Activated CD4-positive, alpha-beta memory T cell treated with anti-CD3 and anti-CD28 coated beads for 36 hours (primary cell): ENCODE data around the gene GRID1. TPM values are rescaled to one million over a fixed set of nuclear protein-coding genes. Genes with fewer than 3 reads are reported as not detected.
"Not testable (repeated sequence)": the region's sequence is repeated elsewhere in the genome, so short reads cannot be mapped to it uniquely, and the experiment has no call there.

Experiments used
- CTCF ChIA-PET: fragments of 350-600 bp; sonication (Branson Sonifier 250); formaldehyde crosslinking; loops from one replicate; lab custom pipeline; 2021; ENCODE audit warnings: antibody characterized with exemption, inconsistent platforms; lab: Charles Lee
- POLR2A ChIA-PET: fragments of 350-600 bp; sonication (Branson Sonifier 250); formaldehyde crosslinking; loops from one replicate; lab custom pipeline; 2021; ENCODE audit warnings: antibody characterized with exemption; lab: Charles Lee
- DNase-seq: peaks from one replicate; pipeline ENCODE4 v3.0.0-alpha.2; 2020
- H3K27ac Mint-ChIP-seq: one replicate; pipeline ENCODE4 v1.8.0; 2021; ENCODE audit warnings: mixed read lengths
- H3K27me3 Mint-ChIP-seq: one replicate; pipeline ENCODE4 v1.8.0; 2021; ENCODE audit warnings: mixed read lengths
- H3K36me3 Mint-ChIP-seq: one replicate; pipeline ENCODE4 v1.8.0; 2021; ENCODE audit warnings: mixed read lengths
- H3K4me1 Mint-ChIP-seq: one replicate; pipeline ENCODE4 v1.8.0; 2021; ENCODE audit warnings: low read depth, mixed read lengths
- H3K4me3 Mint-ChIP-seq: one replicate; pipeline ENCODE4 v1.8.0; 2021; ENCODE audit warnings: mild to moderate bottlenecking, mixed read lengths
- H3K9me3 Mint-ChIP-seq: one replicate; pipeline ENCODE4 v1.8.0; 2021; ENCODE audit warnings: mixed read lengths
- intact Hi-C: fragments of 100-400 bp; cut with micrococcal nuclease; formaldehyde crosslinking; loops from one replicate; pipeline ENCODE4 v1.15.1; 2023
- total RNA-seq, 2 experiments: library from RNA; stranded (reverse); gene quantifications; one replicate each; pipeline ENCODE4 v1.2.3, GENCODE V29; 2021

The GRID1 gene
- total RNA-seq, 2 experiments from 2014 or later: not detected

- ChIA-PET POLR2A (no interaction called here), CTCF (no interaction called here)
- H3K27me3 Mint-ChIP-seq: no peaks in the 10 kb centered on the region
- DNase-seq: no peak
- no peaks in the 10 kb centered on the region for H3K36me3 Mint-ChIP-seq
- no peaks in the 10 kb centered on the region for H3K9me3 Mint-ChIP-seq
- no peak overlapping the region for H3K27ac Mint-ChIP-seq
- no peaks in the 10 kb centered on the region for H3K4me1 Mint-ChIP-seq
- intact Hi-C loops: no loop called here
- no peak overlapping the region for H3K4me3 Mint-ChIP-seq
These were observed 188.9 kb downstream of the GRID1 start for GRCh38 chr10:86177537-86178155.

- intact Hi-C loops: no loop called here
- H3K27me3 Mint-ChIP-seq: no peaks in the 10 kb centered on the region
- H3K4me1 Mint-ChIP-seq: no peaks in the 10 kb centered on the region
- no peak overlapping the region for H3K27ac Mint-ChIP-seq
- H3K9me3 Mint-ChIP-seq: no peaks in the 10 kb centered on the region
- ChIA-PET POLR2A (no interaction called here), CTCF (no interaction called here)
- no peaks in the 10 kb centered on the region for H3K36me3 Mint-ChIP-seq
- H3K4me3 Mint-ChIP-seq: no peak overlapping the region
- DNase-seq: no peak
These were observed 189.6 kb downstream of the GRID1 start for GRCh38 chr10:86176850-86177536.

GRCh38 chr10:86175476-86175875 is 191.1 kb downstream of the GRID1 start:
- intact Hi-C loops: not testable (repeated sequence)

GRCh38 chr10:86172301-86172700 is 194.3 kb downstream of the GRID1 start:
- POLR2A ChIA-PET: no interaction called here
- Mint-ChIP-seq H3K9me3 (no peaks in the 10 kb centered on the region), H3K27me3 (peaks cover 4% of the 10 kb centered on the region), H3K4me1 (no peaks in the 10 kb centered on the region), H3K36me3 (no peaks in the 10 kb centered on the region), H3K4me3 (no peak overlapping the region), H3K27ac (no peak overlapping the region)
- intact Hi-C loops: no loop called here
- no peak for DNase-seq
- CTCF ChIA-PET: no interaction called here

More at GRCh38 chr10:86175476-86175875, 191.1 kb downstream of the GRID1 start:
- H3K9me3 Mint-ChIP-seq, H3K36me3 Mint-ChIP-seq, CTCF ChIA-PET, H3K27ac Mint-ChIP-seq, H3K4me3 Mint-ChIP-seq, POLR2A ChIA-PET, H3K4me1 Mint-ChIP-seq, H3K27me3 Mint-ChIP-seq, DNase-seq: not testable (repeated sequence)

- POLR2A ChIA-PET: no interaction called here
- Mint-ChIP-seq H3K4me1 (no peaks in the 10 kb centered on the region), H3K9me3 (no peaks in the 10 kb centered on the region), H3K36me3 (no peaks in the 10 kb centered on the region), H3K27ac (no peak overlapping the region), H3K4me3 (no peak overlapping the region), H3K27me3 (peaks cover 4% of the 10 kb centered on the region)
- CTCF ChIA-PET: no interaction called here
- DNase-seq: no peak
- intact Hi-C loops: no loop called here
These were observed 196.1 kb downstream of the GRID1 start for GRCh38 chr10:86170255-86171108.

- Mint-ChIP-seq H3K4me1 (no peaks in the 10 kb centered on the region), H3K27me3 (peaks cover 4% of the 10 kb centered on the region), H3K36me3 (no peaks in the 10 kb centered on the region), H3K27ac (no peak overlapping the region), H3K9me3 (no peaks in the 10 kb centered on the region), H3K4me3 (no peak overlapping the region)
- DNase-seq: no peak
- ChIA-PET POLR2A (no interaction called here), CTCF (no interaction called here)
- intact Hi-C loops: no loop called here
These were observed 196.9 kb downstream of the GRID1 start for GRCh38 chr10:86169506-86170254.

GRCh38 chr10:86169066-86169465 is 197.5 kb downstream of the GRID1 start:
- Mint-ChIP-seq H3K36me3 (no peaks in the 10 kb centered on the region), H3K27me3 (peaks cover 4% of the 10 kb centered on the region), H3K9me3 (no peaks in the 10 kb centered on the region), H3K27ac (no peak overlapping the region), H3K4me3 (no peak overlapping the region), H3K4me1 (no peaks in the 10 kb centered on the region)
- ChIA-PET POLR2A (no interaction called here), CTCF (no interaction called here)
- intact Hi-C loops: no loop called here
- DNase-seq: no peak

GRCh38 chr10:86168256-86168655 is 198.3 kb downstream of the GRID1 start:
- ChIA-PET POLR2A (no interaction called here), CTCF (no interaction called here)
- H3K27me3 Mint-ChIP-seq: peaks cover 4% of the 10 kb centered on the region
- no peaks in the 10 kb centered on the region for H3K4me1 Mint-ChIP-seq
- no peaks in the 10 kb centered on the region for H3K36me3 Mint-ChIP-seq
- DNase-seq: no peak
- intact Hi-C loops: no loop called here
- no peaks in the 10 kb centered on the region for H3K9me3 Mint-ChIP-seq
- no peak overlapping the region for H3K4me3 Mint-ChIP-seq
- no peak overlapping the region for H3K27ac Mint-ChIP-seq

GRCh38 chr10:86167762-86168128 is 198.8 kb downstream of the GRID1 start:
- Mint-ChIP-seq H3K4me3 (no peak overlapping the region), H3K27ac (no peak overlapping the region), H3K27me3 (peaks cover 4% of the 10 kb centered on the region), H3K36me3 (no peaks in the 10 kb centered on the region), H3K9me3 (no peaks in the 10 kb centered on the region), H3K4me1 (no peaks in the 10 kb centered on the region)
- ChIA-PET CTCF (no interaction called here), POLR2A (no interaction called here)
- no peak for DNase-seq
- intact Hi-C loops: no loop called here

GRCh38 chr10:86167121-86167761 is 199.4 kb downstream of the GRID1 start:
- ChIA-PET CTCF (no interaction called here), POLR2A (no interaction called here)
- Mint-ChIP-seq H3K4me3 (no peak overlapping the region), H3K9me3 (no peaks in the 10 kb centered on the region), H3K4me1 (no peaks in the 10 kb centered on the region), H3K27me3 (peaks cover 4% of the 10 kb centered on the region), H3K27ac (no peak overlapping the region), H3K36me3 (no peaks in the 10 kb centered on the region)
- intact Hi-C loops: no loop called here
- DNase-seq: no peak

GRCh38 chr10:86165666-86166065 is 200.9 kb downstream of the GRID1 start:
- intact Hi-C loops: no loop called here
- no peak overlapping the region for H3K4me3 Mint-ChIP-seq
- H3K27me3 Mint-ChIP-seq: peaks cover 4% of the 10 kb centered on the region
- H3K4me1 Mint-ChIP-seq: no peaks in the 10 kb centered on the region
- ChIA-PET POLR2A (no interaction called here), CTCF (no interaction called here)
- H3K9me3 Mint-ChIP-seq: no peaks in the 10 kb centered on the region
- no peak for DNase-seq
- no peak overlapping the region for H3K27ac Mint-ChIP-seq
- H3K36me3 Mint-ChIP-seq: no peaks in the 10 kb centered on the region
